Fibroblast of peridontal ligament (primary cell): Measurements from ENCODE around the gene CD2AP.
"Not testable (repeated sequence)": the region's sequence is repeated elsewhere in the genome, so short reads cannot be mapped to it uniquely, and the experiment has no call there.

ENCODE experiments used
- DNase-seq: peaks from one replicate; pipeline ENCODE4 v3.0.0-alpha.2; 2010; ENCODE audit errors: extremely low read depth

CD2AP gene

GRCh38 chr6:47563162-47563561 lies 85.6 kb downstream of the CD2AP start:
- DNase-seq: no peak

- not testable (repeated sequence) for DNase-seq
These were observed 89.0 kb downstream of the CD2AP start for GRCh38 chr6:47566602-47567001.

GRCh38 chr6:47567586-47567985 lies 90.0 kb downstream of the CD2AP start:
- DNase-seq: no peak

- peak; percentile 43 for DNase-seq
These were observed 93.9 kb downstream of the CD2AP start for GRCh38 chr6:47571488-47571887.

GRCh38 chr6:47573109-47573508 lies 95.5 kb downstream of the CD2AP start:
- DNase-seq: no peak

- DNase-seq: no peak
These were observed 97.2 kb downstream of the CD2AP start for GRCh38 chr6:47574789-47575188.

GRCh38 chr6:47579040-47579439 lies 101.5 kb downstream of the CD2AP start:
- no peak for DNase-seq

GRCh38 chr6:47581591-47581990 lies 104.0 kb downstream of the CD2AP start:
- DNase-seq: no peak

GRCh38 chr6:47587493-47587892 lies 109.9 kb downstream of the CD2AP start:
- DNase-seq: peak; percentile 7

- DNase-seq: no peak
These were observed 114.7 kb downstream of the CD2AP start for GRCh38 chr6:47592131-47592840.

GRCh38 chr6:47593979-47594378 lies 116.4 kb downstream of the CD2AP start:
- DNase-seq: no peak

- DNase-seq: no peak
These were observed 118.2 kb downstream of the CD2AP start for GRCh38 chr6:47595785-47596184.

- DNase-seq: no peak
These were observed 120.8 kb downstream of the CD2AP start for GRCh38 chr6:47598367-47598766.

GRCh38 chr6:47599512-47599911 lies 121.9 kb downstream of the CD2AP start:
- DNase-seq: no peak

- no peak for DNase-seq
These were observed 125.6 kb downstream of the CD2AP start for GRCh38 chr6:47603227-47603626.

- DNase-seq: peak; percentile 16
These were observed 126.4 kb downstream of the CD2AP start for GRCh38 chr6:47603995-47604394.

- no peak for DNase-seq
These were observed 144.4 kb downstream of the CD2AP start for GRCh38 chr6:47621838-47622449.

- peak; percentile 18 for DNase-seq
These were observed 149.2 kb downstream of the CD2AP start for GRCh38 chr6:47626782-47627181.

GRCh38 chr6:47628448-47629272 lies 151.1 kb downstream of the CD2AP start:
- no peak for DNase-seq

GRCh38 chr6:47629954-47630353 lies 152.4 kb downstream of the CD2AP start:
- DNase-seq: no peak

- no peak for DNase-seq
These were observed 153.0 kb downstream of the CD2AP start for GRCh38 chr6:47630587-47630986.

- DNase-seq: peak; percentile 78
These were observed 153.7 kb downstream of the CD2AP start for GRCh38 chr6:47631269-47631772.

- DNase-seq: peak; percentile 30
These were observed 154.2 kb downstream of the CD2AP start for GRCh38 chr6:47631797-47632196.
